HG02938 (cell line): ENCODE measurements around the gene TNIP1.

Experiments used
- ATAC-seq: cut with Tn5 transposase; IDR thresholded peaks from one replicate; pipeline ENCODE4 v1.9.1; 2021; ENCODE audit warnings: mild to moderate bottlenecking, moderate library complexity; ENCODE audit not compliant: unreplicated experiment

TNIP1 gene

GRCh38 chr5:151106043-151106442 is 25.2 kb upstream of the TNIP1 start:
- no peak for ATAC-seq

GRCh38 chr5:151105561-151105960 is 24.7 kb upstream of the TNIP1 start:
- ATAC-seq = no peak

DNA sequence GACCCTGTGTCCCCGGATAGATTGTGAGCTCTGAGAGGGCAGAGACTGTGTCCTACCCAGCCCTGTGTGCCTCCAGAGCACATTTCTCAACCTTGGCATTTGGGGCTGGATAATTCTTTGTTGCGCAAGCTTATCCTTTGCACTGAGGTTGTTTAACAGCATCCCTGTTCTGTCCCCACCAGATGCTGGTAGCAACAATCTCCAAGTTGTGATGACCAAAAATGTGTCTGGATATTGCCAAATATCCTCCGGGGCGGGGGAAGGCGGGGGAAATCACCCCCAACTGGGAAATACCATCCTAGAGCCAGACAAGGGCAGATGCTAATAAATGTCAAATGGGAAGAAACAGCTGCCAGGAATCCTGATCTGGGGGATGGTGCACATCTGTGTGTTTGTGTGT is 24.0 kb upstream of the TNIP1 start:
- no peak for ATAC-seq

DNA sequence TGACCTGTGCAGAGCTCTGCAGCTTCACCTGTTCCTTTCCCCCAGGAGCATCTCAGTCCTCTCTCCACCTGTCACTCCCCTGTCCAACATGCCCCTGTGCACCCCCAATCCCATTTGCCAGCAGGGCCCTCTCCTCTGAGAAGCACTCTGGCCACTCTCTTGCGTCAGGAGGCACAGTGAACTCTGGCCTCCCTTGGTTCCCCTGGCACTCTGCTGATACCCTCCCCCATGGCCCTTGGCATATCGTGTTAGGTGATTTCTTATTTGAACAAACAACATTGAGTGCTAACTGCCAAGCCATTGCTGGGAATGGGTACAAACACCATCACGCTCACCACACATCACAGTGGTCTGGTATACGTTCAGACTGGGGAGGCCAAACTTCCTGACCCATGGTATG is 20.9 kb upstream of the TNIP1 start:
- no peak for ATAC-seq

- no peak for ATAC-seq
Observed at GRCh38 chr5:151101151-151101550, 20.3 kb upstream of the TNIP1 start.

- no peak for ATAC-seq
Observed at GRCh38 chr5:151100681-151101080, 19.8 kb upstream of the TNIP1 start.

DNA sequence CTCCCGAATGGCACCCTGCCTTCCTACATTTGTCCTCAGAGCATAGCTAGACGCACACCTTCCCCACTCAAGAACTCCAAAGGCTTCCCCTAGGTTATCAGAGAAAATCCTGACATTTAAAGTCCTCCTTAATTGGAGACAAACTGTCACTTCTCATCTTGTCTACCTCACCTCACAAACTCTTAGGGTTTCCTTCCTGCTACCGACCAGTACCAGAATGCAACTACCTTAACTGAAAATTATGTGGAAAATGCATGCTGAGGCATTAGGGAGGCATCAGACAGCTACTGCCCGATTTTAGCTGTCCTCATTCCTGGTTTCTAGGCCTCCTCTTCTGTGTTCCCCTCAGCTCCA is 17.9 kb upstream of the TNIP1 start:
- no peak for ATAC-seq

DNA sequence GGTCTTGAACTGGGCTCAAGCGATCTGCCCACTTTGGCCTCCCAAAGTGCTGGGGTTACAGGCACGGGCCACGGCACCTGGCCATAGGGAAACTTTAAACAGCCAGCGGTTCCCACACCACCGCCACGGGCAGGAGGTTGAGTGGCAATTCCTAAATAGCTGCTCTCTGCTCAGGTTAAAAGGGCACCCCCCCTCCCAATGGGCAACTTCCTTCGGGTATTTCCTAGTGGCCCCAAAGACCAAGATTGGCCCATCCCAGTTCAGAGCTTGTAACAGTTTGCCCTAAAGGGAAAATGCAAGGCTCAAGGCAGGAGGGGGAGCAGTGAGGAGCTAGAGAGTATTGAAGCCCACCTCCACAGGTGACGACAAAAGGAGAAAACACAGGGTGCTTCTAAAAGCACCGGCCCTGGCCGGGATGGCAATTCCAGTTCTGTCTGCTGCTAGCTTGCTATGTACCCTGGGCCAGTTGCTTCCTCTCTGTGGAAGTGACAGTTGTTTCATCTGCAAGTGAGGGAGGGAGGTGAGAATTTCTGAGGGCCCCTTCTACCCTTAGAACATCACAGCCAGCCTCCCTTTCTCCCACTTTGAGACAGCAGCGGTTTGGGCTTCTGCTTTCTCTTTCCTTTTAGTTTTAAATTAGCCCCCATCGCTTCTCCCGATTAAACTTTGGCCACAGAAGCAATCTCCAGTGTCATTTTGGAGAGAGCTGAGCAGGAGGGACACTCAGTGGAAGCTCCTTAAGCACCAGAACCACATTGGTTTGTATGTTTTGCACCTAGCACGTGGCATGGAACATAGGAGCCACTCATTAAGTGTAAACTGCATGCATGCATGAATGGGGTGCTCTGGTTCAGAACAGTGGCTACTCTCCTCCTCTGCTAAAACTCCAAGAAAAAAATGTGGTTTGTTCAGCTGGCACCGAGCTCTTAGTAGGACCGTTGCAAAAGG is 17.3 kb upstream of the TNIP1 start:
- ATAC-seq = no peak

DNA sequence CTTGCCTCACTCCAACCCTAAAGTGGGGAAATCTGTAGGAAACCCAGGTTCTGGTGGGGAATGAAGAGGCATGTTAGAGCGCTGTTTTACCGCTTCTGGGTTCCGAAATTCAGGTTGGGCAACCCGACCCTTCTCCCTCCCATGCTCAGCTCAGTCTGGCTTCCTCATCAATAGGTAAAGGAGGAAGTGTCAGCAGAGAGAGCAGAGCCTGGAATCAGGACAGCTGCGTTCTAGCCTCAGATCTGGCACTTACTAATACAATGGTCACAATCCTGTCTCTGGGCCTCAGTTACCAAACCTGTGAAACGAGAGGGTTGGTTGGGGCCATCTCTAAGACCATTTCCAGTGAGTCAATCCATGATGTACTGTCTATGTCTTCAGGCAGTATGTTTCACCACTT is 16.2 kb upstream of the TNIP1 start:
- no peak for ATAC-seq

DNA sequence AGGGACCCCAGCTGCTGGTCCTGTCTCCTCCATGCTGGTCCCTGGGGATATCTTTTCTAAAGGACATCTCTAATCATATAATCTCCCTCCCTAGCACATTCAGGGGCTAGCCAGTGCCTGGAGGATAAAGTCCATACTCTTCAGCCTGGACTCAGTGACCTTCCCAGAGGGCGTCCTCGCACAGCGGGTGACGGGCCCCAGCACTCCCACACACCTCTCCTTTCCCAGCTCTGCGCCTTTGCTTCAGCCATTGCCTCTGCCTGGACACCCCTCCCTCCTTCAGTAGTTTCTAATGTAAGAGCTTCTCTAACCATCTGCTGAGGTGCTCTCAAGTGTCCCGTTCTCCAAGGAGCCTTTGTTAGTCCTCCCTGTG is 15.2 kb upstream of the TNIP1 start:
- ATAC-seq = no peak

- ATAC-seq = no peak
Observed at GRCh38 chr5:151095341-151096000, 14.6 kb upstream of the TNIP1 start.

GRCh38 chr5:151094852-151095245 is 14.0 kb upstream of the TNIP1 start:
- no peak for ATAC-seq

- peak; percentile 71 for ATAC-seq
Observed at GRCh38 chr5:151094030-151094851, 13.4 kb upstream of the TNIP1 start.

DNA sequence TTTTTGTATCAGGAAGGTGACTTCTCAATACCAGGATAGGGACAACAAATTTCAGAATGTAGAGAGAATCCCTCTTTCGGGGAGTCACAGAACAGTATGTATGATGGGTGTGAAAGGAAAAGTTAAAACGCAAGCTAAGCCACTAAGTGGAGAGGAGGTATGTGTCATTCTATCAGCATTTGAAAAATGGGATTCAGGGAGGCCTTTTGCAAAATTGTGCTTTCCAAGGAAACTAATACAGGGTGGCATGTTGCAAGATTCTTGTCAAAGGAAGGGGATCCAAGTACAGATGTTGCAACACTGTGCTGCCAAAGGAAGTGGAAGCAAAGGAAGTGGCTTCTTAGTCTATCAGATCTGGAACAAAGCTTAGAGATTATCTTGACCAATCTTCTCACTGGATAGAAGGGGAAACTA is 12.6 kb upstream of the TNIP1 start:
- no peak for ATAC-seq

GRCh38 chr5:151092762-151093161 is 11.9 kb upstream of the TNIP1 start:
- no peak for ATAC-seq

DNA sequence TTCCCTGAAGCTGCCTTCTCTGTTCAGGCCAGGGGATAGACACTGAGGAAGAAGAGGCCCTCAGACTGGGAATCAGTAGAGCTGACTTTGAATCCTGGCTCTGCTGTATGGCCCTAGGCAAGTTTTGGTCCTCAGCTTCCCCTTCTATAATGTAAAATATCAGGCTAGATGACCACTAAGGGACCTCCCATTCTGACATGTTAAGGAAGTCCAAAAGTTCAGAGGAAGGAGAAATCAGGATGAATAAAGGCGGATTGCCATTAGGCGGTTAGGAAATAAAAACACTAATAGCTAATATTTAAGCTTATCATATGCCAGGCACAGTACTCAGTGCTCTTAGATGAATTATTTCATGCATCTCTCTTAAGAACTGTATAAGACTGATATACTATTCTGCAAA is 8.9 kb upstream of the TNIP1 start:
- ATAC-seq = no peak

GRCh38 chr5:151088986-151089385 is 8.2 kb upstream of the TNIP1 start:
- no peak for ATAC-seq

- no peak for ATAC-seq
Observed at GRCh38 chr5:151087486-151087885, 6.7 kb upstream of the TNIP1 start.

GRCh38 chr5:151086905-151087360 is 6.1 kb upstream of the TNIP1 start:
- peak; percentile 63 for ATAC-seq

GRCh38 chr5:151086192-151086869 is 5.5 kb upstream of the TNIP1 start:
- no peak for ATAC-seq

DNA sequence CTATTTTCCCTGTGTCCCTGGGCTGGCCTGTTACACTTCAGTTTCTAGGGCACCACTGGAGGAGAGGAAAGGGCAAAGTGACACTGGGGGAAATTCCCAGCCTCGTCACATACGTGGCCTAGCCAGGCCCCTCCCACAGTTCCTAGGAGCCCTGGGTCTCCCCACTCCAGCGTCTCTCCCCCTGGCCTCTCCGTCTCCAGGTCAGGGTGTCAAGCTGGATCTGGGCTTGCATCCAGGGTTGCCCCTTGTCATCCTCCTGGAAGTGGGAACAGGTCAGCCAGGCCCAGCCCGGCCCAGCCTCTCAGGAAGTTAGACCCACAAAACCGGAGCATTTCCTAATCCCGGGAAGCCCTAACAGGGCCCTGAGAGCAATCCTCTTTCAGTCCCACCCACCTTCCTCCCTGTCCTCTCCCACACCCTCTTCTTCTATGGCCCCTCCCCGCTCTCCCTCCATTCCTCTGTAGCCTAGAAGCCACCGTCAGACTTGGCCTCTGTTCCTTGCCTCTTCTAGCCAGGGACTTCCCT is 4.7 kb upstream of the TNIP1 start:
- ATAC-seq = no peak
